HepG2 (cell line): ENCODE results near the gene LINGO1. TPM values are rescaled to one million over a fixed set of nuclear protein-coding genes. Genes with fewer than 3 reads are reported as not detected.

ENCODE experiments used
- DMAP1 ChIP-seq: IDR thresholded peaks from 2 replicates; pipeline ENCODE4 v1.6.1; 2016
- KAT7 ChIP-seq: IDR thresholded peaks from 2 replicates; pipeline ENCODE4 v1.6.1; 2018; ENCODE audit warnings: borderline replicate concordance, missing compliant biosample characterization
- KDM2A ChIP-seq: sonication (generic); formaldehyde crosslinking; IDR thresholded peaks from 2 replicates; pipeline ENCODE4 v1.4.0; 2020; ENCODE audit warnings: low read depth, missing genetic modification reagents, borderline replicate concordance
- NFKBIZ ChIP-seq: IDR thresholded peaks from 2 replicates; pipeline ENCODE4 v1.6.1; 2018; ENCODE audit warnings: missing genetic modification reagents, missing compliant biosample characterization
- RFX1 ChIP-seq: fragments of 450-650 bp; IDR thresholded peaks from 2 replicates; pipeline ENCODE4 v1.6.1; 2017
- RFXANK ChIP-seq: IDR thresholded peaks from 2 replicates; pipeline ENCODE4 v1.6.1; 2016
- TCF7L2 ChIP-seq: IDR thresholded peaks from 2 replicates; pipeline ENCODE4 v1.6.1; 2011; ENCODE audit warnings: mild to moderate bottlenecking, low read depth, low read length, moderate library complexity
- TERF1 ChIP-seq: sonication (generic); formaldehyde crosslinking; IDR thresholded peaks from 2 replicates; pipeline ENCODE4 v1.8.0; 2022; ENCODE audit warnings: mild to moderate bottlenecking, missing genetic modification reagents, moderate library complexity
- THAP11 ChIP-seq: IDR thresholded peaks from 2 replicates; pipeline ENCODE4 v1.6.1; 2016; ENCODE audit warnings: missing biosample characterization, missing genetic modification reagents
- U2AF2 ChIP-seq: fragments of 200-400 bp; formaldehyde crosslinking; IDR thresholded peaks from 2 replicates; pipeline ENCODE4 v1.6.1; 2017; ENCODE audit warnings: low read depth, mild to moderate bottlenecking, low read length
- ZNF501 ChIP-seq: sonication (generic); formaldehyde crosslinking; IDR thresholded peaks from 2 replicates; pipeline ENCODE4 v1.5.1; 2020; ENCODE audit warnings: mild to moderate bottlenecking, moderate library complexity, missing genetic modification reagents
- ZNF563 ChIP-seq: sonication (generic); formaldehyde crosslinking; IDR thresholded peaks from 2 replicates; pipeline ENCODE4 v1.8.0; 2022; ENCODE audit warnings: mild to moderate bottlenecking, moderate library complexity, missing genetic modification reagents
- ZNF629 ChIP-seq: sonication (generic); formaldehyde crosslinking; conservative IDR thresholded peaks from 2 replicates; pipeline ENCODE4 v1.5.0; 2020; ENCODE audit warnings: missing genetic modification reagents
- ZNF652 ChIP-seq: IDR thresholded peaks from 2 replicates; pipeline ENCODE4 v1.6.1; 2016; ENCODE audit warnings: low read depth, borderline replicate concordance
- ZSCAN20 ChIP-seq: sonication (generic); formaldehyde crosslinking; IDR thresholded peaks from 2 replicates; pipeline ENCODE4 v1.4.0; 2020; ENCODE audit warnings: missing genetic modification reagents, mild to moderate bottlenecking, borderline replicate concordance
- ZSCAN30 ChIP-seq: sonication (generic); formaldehyde crosslinking; IDR thresholded peaks from 2 replicates; pipeline ENCODE4 v1.5.0; 2020; ENCODE audit warnings: mild to moderate bottlenecking, missing genetic modification reagents
- ZSCAN5A ChIP-seq: sonication (generic); formaldehyde crosslinking; IDR thresholded peaks from 2 replicates; pipeline ENCODE4 v1.8.0; 2022; ENCODE audit warnings: mild to moderate bottlenecking, missing genetic modification reagents, borderline replicate concordance
- polyA plus RNA-seq, 8 experiments: library from polyadenylated mRNA; depleted of rRNA in 3 of 8; stranded (reverse) in 7 of 8; unstranded in 1 of 8; fragments of >200 nt; fragmentation: Illumina TruSeq in 4 of 8; extraction: Trizol in 4 of 8; gene quantifications; 2 replicates each; pipeline versions ENCODE4 v1.2.1 to v1.2.3, GENCODE V29; 2011 to 2016; ENCODE audit warnings: low read depth in 4 of 8, missing spikeins in 1 of 8, mixed read lengths in 1 of 8; ENCODE audit not compliant: insufficient read depth in 1 of 8
- total RNA-seq, 5 experiments: library from RNA; depleted of rRNA; stranded (reverse); fragments of >200 nt; fragmentation: Illumina TruSeq; extraction: Trizol; gene quantifications; 2 replicates each; pipeline ENCODE4 v1.2.3, GENCODE V29; 2016; ENCODE audit warnings: low read depth in 1 of 5
- TF ChIP-seq, protein P1 (sequence below): sonication (generic); formaldehyde crosslinking; IDR thresholded peaks from 2 replicates; pipeline ENCODE4 v1.4.0; 2020; ENCODE audit warnings: mild to moderate bottlenecking, missing genetic modification reagents
- TF ChIP-seq, protein P2 (sequence below): sonication (generic); formaldehyde crosslinking; IDR thresholded peaks from 2 replicates; pipeline ENCODE4 v1.4.0; 2020; ENCODE audit warnings: missing genetic modification reagents
- TF ChIP-seq, protein P3 (sequence below): sonication (generic); formaldehyde crosslinking; IDR thresholded peaks from 2 replicates; pipeline ENCODE4 v1.5.0; 2020; ENCODE audit warnings: mild to moderate bottlenecking, missing genetic modification reagents

LINGO1 gene
- total and polyA plus RNA-seq, 2 of the 13 experiments (the other 11 are each of a cell fraction or from before 2014, with no cell fraction given), result 0.07 TPM; not detected in 1

DNA sequence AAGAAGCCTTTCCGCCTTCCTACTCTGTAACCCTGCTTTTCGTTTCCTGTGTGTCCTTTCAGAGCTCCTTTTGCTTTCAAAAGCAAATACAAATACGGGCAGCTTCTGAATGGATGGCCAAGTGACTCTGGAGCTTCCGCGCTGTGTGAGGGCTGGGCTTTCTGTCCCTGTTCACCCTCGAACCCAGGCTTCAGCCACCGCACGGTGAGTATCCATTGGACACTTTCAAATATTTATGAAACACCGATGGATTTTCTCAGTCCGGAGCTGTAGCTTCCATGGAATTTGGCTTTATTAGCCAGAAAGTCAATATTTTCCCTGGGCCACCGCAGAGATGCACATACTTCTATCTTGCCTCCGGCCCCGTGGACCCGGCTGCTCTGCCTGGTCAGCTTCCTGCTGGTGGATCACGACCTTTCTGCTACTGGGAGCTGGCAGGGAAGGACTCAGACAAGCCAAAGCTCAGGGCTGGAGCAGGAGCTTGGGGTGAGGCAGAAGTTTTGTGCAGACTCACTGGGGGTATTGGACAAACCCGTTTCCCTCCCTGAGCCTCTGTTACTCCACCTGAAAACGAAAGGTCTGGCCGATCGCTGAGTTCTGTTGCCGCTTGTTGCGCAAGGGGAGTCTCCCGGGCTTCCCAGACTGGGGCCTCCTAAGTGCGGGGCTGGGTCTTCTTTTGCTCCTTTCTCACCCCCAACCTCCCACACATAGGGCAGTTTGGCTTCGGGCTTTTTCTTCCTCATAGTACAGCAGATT is 63.6 kb downstream of the LINGO1 start (continued):
- TF ChIP-seq TERF1 (CRISPR knock-in tag), result no peak
- TF ChIP-seq ZNF652 (CRISPR knock-in tag), result no peak
- TF ChIP-seq RFX1, result no peak
- TF ChIP-seq ZNF501 (CRISPR knock-in tag), result peak; percentile 82
- no peak for TF ChIP-seq ZNF629 (CRISPR knock-in tag)
- TF ChIP-seq RFXANK, result no peak
- TF ChIP-seq KDM2A, result no peak
- TF ChIP-seq ZSCAN30 (CRISPR knock-in tag), result no peak
- TF ChIP-seq DMAP1, result no peak
- TF ChIP-seq, protein P1, sequence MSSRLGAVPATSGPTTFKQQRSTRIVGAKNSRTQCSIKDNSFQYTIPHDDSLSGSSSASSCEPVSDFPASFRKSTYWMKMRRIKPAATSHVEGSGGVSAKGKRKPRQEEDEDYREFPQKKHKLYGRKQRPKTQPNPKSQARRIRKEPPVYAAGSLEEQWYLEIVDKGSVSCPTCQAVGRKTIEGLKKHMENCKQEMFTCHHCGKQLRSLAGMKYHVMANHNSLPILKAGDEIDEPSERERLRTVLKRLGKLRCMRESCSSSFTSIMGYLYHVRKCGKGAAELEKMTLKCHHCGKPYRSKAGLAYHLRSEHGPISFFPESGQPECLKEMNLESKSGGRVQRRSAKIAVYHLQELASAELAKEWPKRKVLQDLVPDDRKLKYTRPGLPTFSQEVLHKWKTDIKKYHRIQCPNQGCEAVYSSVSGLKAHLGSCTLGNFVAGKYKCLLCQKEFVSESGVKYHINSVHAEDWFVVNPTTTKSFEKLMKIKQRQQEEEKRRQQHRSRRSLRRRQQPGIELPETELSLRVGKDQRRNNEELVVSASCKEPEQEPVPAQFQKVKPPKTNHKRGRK (CRISPR knock-in tag), result no peak
- no peak for TF ChIP-seq NFKBIZ
- no peak for TF ChIP-seq ZSCAN20 (CRISPR knock-in tag)
- TF ChIP-seq, protein P2, sequence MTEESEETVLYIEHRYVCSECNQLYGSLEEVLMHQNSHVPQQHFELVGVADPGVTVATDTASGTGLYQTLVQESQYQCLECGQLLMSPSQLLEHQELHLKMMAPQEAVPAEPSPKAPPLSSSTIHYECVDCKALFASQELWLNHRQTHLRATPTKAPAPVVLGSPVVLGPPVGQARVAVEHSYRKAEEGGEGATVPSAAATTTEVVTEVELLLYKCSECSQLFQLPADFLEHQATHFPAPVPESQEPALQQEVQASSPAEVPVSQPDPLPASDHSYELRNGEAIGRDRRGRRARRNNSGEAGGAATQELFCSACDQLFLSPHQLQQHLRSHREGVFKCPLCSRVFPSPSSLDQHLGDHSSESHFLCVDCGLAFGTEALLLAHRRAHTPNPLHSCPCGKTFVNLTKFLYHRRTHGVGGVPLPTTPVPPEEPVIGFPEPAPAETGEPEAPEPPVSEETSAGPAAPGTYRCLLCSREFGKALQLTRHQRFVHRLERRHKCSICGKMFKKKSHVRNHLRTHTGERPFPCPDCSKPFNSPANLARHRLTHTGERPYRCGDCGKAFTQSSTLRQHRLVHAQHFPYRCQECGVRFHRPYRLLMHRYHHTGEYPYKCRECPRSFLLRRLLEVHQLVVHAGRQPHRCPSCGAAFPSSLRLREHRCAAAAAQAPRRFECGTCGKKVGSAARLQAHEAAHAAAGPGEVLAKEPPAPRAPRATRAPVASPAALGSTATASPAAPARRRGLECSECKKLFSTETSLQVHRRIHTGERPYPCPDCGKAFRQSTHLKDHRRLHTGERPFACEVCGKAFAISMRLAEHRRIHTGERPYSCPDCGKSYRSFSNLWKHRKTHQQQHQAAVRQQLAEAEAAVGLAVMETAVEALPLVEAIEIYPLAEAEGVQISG (CRISPR knock-in tag), result 0 out of 2 replicates have a peak, but pooled peaks have one; percentile 24
- no peak for TF ChIP-seq KAT7 (CRISPR knock-in tag)
- no peak for TF ChIP-seq ZSCAN5A (CRISPR knock-in tag)
- TF ChIP-seq THAP11 (CRISPR knock-in tag), result no peak
- TF ChIP-seq, protein P3, sequence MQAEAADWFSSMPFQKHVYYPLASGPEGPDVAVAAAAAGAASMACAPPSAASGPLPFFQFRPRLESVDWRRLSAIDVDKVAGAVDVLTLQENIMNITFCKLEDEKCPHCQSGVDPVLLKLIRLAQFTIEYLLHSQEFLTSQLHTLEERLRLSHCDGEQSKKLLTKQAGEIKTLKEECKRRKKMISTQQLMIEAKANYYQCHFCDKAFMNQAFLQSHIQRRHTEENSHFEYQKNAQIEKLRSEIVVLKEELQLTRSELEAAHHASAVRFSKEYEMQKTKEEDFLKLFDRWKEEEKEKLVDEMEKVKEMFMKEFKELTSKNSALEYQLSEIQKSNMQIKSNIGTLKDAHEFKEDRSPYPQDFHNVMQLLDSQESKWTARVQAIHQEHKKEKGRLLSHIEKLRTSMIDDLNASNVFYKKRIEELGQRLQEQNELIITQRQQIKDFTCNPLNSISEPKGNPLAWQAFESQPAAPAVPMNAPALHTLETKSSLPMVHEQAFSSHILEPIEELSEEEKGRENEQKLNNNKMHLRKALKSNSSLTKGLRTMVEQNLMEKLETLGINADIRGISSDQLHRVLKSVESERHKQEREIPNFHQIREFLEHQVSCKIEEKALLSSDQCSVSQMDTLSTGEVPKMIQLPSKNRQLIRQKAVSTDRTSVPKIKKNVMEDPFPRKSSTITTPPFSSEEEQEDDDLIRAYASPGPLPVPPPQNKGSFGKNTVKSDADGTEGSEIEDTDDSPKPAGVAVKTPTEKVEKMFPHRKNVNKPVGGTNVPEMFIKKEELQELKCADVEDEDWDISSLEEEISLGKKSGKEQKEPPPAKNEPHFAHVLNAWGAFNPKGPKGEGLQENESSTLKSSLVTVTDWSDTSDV (CRISPR knock-in tag), result no peak
- no peak for TF ChIP-seq TCF7L2
- TF ChIP-seq ZNF563 (CRISPR knock-in tag), result peak; percentile 41; the same call in 1 of the 2 replicates
- no peak for TF ChIP-seq U2AF2
